ENCODE measurements around the gene KRTAP12-2.

DNA sequence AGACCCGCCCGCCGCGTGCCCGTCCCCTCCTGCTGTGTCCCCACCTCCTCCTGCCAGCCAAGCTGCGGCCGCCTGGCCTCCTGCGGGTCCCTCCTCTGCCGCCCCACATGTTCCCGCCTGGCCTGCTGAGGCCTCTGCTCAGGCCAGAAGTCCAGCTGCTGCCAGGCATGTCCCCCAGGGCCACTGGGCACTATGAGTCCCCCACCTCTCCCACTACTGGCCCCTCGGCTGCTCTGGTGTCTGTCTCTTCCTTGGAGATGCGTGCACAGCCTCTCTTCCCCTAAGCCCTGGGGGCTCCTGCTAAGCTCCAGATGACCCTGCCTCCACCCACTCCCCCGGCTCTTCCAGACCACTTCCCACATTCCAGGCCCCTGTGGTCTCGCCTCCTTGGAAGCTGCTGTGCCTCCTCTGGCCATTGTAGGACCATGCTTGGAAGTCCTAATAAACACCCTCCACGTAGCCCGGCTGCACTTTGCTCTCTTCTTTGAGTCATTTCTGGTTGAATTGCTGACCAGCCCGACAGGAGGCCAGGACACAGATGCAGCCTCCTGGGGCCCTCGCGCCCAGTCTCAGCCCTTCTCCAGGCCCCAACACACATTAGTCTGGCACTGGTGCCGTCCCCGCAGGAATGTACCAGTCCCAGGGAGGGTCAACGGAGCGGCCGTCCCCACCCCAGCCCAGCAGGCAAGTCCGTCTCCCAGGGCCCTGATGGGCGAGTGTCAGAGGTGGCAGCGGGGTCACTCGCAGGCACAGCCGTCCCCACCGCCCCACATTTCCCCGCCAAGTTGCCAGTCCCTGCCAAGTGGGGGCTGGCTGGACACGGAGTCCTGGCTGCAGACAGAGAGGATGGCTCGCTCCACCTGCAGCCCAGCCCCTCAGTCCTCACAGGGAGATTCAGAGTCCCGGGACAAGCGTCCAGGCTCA lies 31.3 kb upstream of the KRTAP12-2 start:
- TF ChIP-seq, protein P1, sequence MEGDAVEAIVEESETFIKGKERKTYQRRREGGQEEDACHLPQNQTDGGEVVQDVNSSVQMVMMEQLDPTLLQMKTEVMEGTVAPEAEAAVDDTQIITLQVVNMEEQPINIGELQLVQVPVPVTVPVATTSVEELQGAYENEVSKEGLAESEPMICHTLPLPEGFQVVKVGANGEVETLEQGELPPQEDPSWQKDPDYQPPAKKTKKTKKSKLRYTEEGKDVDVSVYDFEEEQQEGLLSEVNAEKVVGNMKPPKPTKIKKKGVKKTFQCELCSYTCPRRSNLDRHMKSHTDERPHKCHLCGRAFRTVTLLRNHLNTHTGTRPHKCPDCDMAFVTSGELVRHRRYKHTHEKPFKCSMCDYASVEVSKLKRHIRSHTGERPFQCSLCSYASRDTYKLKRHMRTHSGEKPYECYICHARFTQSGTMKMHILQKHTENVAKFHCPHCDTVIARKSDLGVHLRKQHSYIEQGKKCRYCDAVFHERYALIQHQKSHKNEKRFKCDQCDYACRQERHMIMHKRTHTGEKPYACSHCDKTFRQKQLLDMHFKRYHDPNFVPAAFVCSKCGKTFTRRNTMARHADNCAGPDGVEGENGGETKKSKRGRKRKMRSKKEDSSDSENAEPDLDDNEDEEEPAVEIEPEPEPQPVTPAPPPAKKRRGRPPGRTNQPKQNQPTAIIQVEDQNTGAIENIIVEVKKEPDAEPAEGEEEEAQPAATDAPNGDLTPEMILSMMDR (IDR thresholded peaks at IDR 0.05), result no peak
- TF ChIP-seq POLR2AphosphoS5 (IDR thresholded peaks at IDR 0.05), result no peak
- TF ChIP-seq POLR2A (IDR thresholded peaks at IDR 0.05), result no peak
- TF ChIP-seq EP300 (IDR thresholded peaks at IDR 0.05), result no peak
